OCI-LY7 (cell line): ENCODE measurements around the gene IGFLR1. TPM values are rescaled to one million over a fixed set of nuclear protein-coding genes. Genes with fewer than 3 reads are reported as not detected.

ENCODE experiments used
- BruUV-seq: library from RNA; stranded (reverse); fragments of 400-500 nt; replicated peaks from 2 replicates; lab custom pipeline; 2021; lab: Mats Ljungman, UMichigan
- CTCF ChIA-PET: fragments of 300-600 bp; sonication (Branson Sonifier 250); formaldehyde crosslinking; loops from one replicate; lab custom pipeline; 2022; ENCODE audit warnings: antibody characterized with exemption; ENCODE audit not compliant: unreplicated experiment; lab: Charles Lee
- POLR2A ChIA-PET: fragments of 300-600 bp; sonication (Branson Sonifier 250); formaldehyde crosslinking; loops from one replicate; lab custom pipeline; 2022; ENCODE audit warnings: antibody characterized with exemption; lab: Charles Lee
- DNase-seq: peaks from one replicate; pipeline ENCODE4 v3.0.0-alpha.2; 2015; ENCODE audit warnings: low spot score
- H2AFZ ChIP-seq: fragments of 200-600 bp; sonication (generic), shearing (Covaris generic); 2 replicates; pipeline ENCODE4 v1.6.1; 2014; ENCODE audit warnings: mild to moderate bottlenecking, antibody characterized with exemption, low read length, moderate library complexity
- H3K27ac ChIP-seq: fragments of 200-600 bp; sonication (generic); 2 replicates; pipeline ENCODE4 v1.5.1; 2014; ENCODE audit warnings: mixed run types, low read depth, mild to moderate bottlenecking, moderate library complexity, low read length, inconsistent platforms; ENCODE audit not compliant: poor library complexity, severe bottlenecking
- H3K36me3 ChIP-seq: fragments of 200-600 bp; sonication (generic); 2 replicates; pipeline ENCODE4 v1.6.1; 2014; ENCODE audit warnings: mild to moderate bottlenecking, antibody characterized with exemption, low read length, moderate library complexity, mixed read lengths; ENCODE audit not compliant: insufficient read depth
- H3K4me1 ChIP-seq: fragments of 200-600 bp; sonication (generic); 2 replicates; pipeline ENCODE4 v1.5.1; 2014; ENCODE audit warnings: mild to moderate bottlenecking, low read length; ENCODE audit not compliant: insufficient read depth, poor library complexity, severe bottlenecking
- H3K4me2 ChIP-seq: fragments of 200-600 bp; sonication (generic); 2 replicates; pipeline ENCODE4 v1.6.1; 2014; ENCODE audit warnings: mild to moderate bottlenecking, low read length
- H3K4me3 ChIP-seq: fragments of 200-600 bp; sonication (generic); 2 replicates; pipeline ENCODE4 v1.5.1; 2014; ENCODE audit warnings: mild to moderate bottlenecking, low read depth, low read length; ENCODE audit not compliant: poor library complexity, severe bottlenecking
- H3K79me2 ChIP-seq: fragments of 200-600 bp; sonication (generic); 2 replicates; pipeline ENCODE4 v1.6.1; 2016; ENCODE audit warnings: low read depth, mild to moderate bottlenecking, low read length, moderate library complexity, mixed read lengths; ENCODE audit not compliant: insufficient read depth
- H3K9me2 ChIP-seq: fragments of 200-600 bp; sonication (generic); 2 replicates; pipeline ENCODE4 v1.6.1; 2016; ENCODE audit warnings: mild to moderate bottlenecking, low read length, mixed read lengths; ENCODE audit not compliant: insufficient read depth
- H3K9me3 ChIP-seq: fragments of 200-600 bp; sonication (generic); 2 replicates; pipeline ENCODE4 v1.6.1; 2014; ENCODE audit warnings: mild to moderate bottlenecking, mixed run types, low read length, mixed read lengths
- H4K20me1 ChIP-seq: fragments of 200-600 bp; sonication (generic); 2 replicates; pipeline ENCODE4 v1.6.1; 2014; ENCODE audit warnings: mild to moderate bottlenecking, antibody characterized with exemption, low read length, moderate library complexity, mixed read lengths; ENCODE audit not compliant: insufficient read depth
- EZH2phosphoT487 ChIP-seq: fragments of 200-600 bp; sonication (generic); IDR thresholded peaks from 2 replicates; pipeline ENCODE4 v1.6.1; 2018; ENCODE audit warnings: low read depth, borderline replicate concordance, mild to moderate bottlenecking, mixed run types, antibody characterized with exemption, low read length, moderate library complexity, mixed read lengths
- intact Hi-C: fragments of 100-400 bp; cut with micrococcal nuclease; formaldehyde crosslinking; loops from one replicate; pipeline ENCODE4 v1.10.0; 2022; ENCODE audit not compliant: unreplicated experiment
- total RNA-seq, 2 experiments: library from RNA; depleted of rRNA in 1 of 2; stranded (reverse); fragments of >200 nt in 1 of 2; shearing (Covaris generic) in 1 of 2; gene quantifications; 2 replicates each; pipeline ENCODE4 v1.2.3, GENCODE V29; 2014 to 2022
- TF ChIP-seq, protein P1 (sequence below): fragments of 200-600 bp; sonication (generic); conservative IDR thresholded peaks from 2 replicates; pipeline ENCODE4 v1.5.1; 2014; ENCODE audit warnings: mild to moderate bottlenecking, antibody characterized with exemption, low read length, moderate library complexity, mixed read lengths

IGFLR1 gene
- total RNA-seq, 2 experiments from 2014 or later: 8.5 to 18.3 TPM

- ChIA-PET CTCF (no interaction called here), POLR2A (no interaction called here)
- H3K4me1 ChIP-seq: peaks cover 17% of the 10 kb centered on the region
- H4K20me1 ChIP-seq: no peaks in the 10 kb centered on the region
- no peak overlapping the region for H3K4me2 ChIP-seq
- H3K36me3 ChIP-seq: no peaks in the 10 kb centered on the region; the same call in 1 of the 2 replicates
- no peak for DNase-seq
- H3K27ac ChIP-seq: no peak overlapping the region
- intact Hi-C loops: no loop called here
- H3K4me3 ChIP-seq: no peak overlapping the region
- TF ChIP-seq EZH2phosphoT487: no peak
- TF ChIP-seq, protein P1, sequence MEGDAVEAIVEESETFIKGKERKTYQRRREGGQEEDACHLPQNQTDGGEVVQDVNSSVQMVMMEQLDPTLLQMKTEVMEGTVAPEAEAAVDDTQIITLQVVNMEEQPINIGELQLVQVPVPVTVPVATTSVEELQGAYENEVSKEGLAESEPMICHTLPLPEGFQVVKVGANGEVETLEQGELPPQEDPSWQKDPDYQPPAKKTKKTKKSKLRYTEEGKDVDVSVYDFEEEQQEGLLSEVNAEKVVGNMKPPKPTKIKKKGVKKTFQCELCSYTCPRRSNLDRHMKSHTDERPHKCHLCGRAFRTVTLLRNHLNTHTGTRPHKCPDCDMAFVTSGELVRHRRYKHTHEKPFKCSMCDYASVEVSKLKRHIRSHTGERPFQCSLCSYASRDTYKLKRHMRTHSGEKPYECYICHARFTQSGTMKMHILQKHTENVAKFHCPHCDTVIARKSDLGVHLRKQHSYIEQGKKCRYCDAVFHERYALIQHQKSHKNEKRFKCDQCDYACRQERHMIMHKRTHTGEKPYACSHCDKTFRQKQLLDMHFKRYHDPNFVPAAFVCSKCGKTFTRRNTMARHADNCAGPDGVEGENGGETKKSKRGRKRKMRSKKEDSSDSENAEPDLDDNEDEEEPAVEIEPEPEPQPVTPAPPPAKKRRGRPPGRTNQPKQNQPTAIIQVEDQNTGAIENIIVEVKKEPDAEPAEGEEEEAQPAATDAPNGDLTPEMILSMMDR: no peak
- H2AFZ ChIP-seq: no peak overlapping the region
- no peaks in the 10 kb centered on the region for H3K9me3 ChIP-seq
- H3K9me2 ChIP-seq: no peaks in the 10 kb centered on the region
- H3K79me2 ChIP-seq: peaks cover 5% of the 10 kb centered on the region; the same call in 1 of the 2 replicates
- no TSS peak for BruUV-seq
Measured at GRCh38 chr19:35751839-35752745, 9.8 kb upstream of the IGFLR1 start.

- Histone ChIP-seq H3K27ac (no peak overlapping the region), H2AFZ (no peak overlapping the region), H3K36me3 (no peaks in the 10 kb centered on the region; the same call in 1 of the 2 replicates), H3K4me1 (peaks cover 25% of the 10 kb centered on the region), H4K20me1 (no peaks in the 10 kb centered on the region), H3K79me2 (peaks cover 14% of the 10 kb centered on the region; the same call in 1 of the 2 replicates), H3K4me3 (no peak overlapping the region), H3K9me2 (no peaks in the 10 kb centered on the region), H3K4me2 (no peak overlapping the region), H3K9me3 (no peaks in the 10 kb centered on the region)
- ChIA-PET POLR2A (no interaction called here), CTCF (no interaction called here)
- intact Hi-C loops: no loop called here
- no TSS peak for BruUV-seq
- DNase-seq: no peak
- TF ChIP-seq, protein P1: no peak
- TF ChIP-seq EZH2phosphoT487: no peak
Measured at GRCh38 chr19:35750167-35750566, 7.9 kb upstream of the IGFLR1 start.
